Activated CD4-positive, alpha-beta T cell treated with anti-CD3 and anti-CD28 coated beads, Interleukin-2, amount 10 ng/mL, durations not matched to agents 24 days and 14 days (primary cell): ENCODE data around the gene PLCB2. TPM values are rescaled to one million over a fixed set of nuclear protein-coding genes. Genes with fewer than 3 reads are reported as not detected.

Experiments
- DNase-seq: peaks from one replicate; pipeline ENCODE4 v3.0.0; 2022
- H3K27ac Mint-ChIP-seq: one replicate; pipeline ENCODE4 v1.8.0; 2022; ENCODE audit warnings: mild to moderate bottlenecking, mixed read lengths
- H3K27me3 Mint-ChIP-seq: one replicate; pipeline ENCODE4 v1.8.0; 2022; ENCODE audit warnings: mixed read lengths
- H3K36me3 Mint-ChIP-seq: one replicate; pipeline ENCODE4 v1.8.0; 2022; ENCODE audit warnings: low read depth, mild to moderate bottlenecking, mixed read lengths
- H3K4me1 Mint-ChIP-seq: one replicate; pipeline ENCODE4 v1.8.0; 2021; ENCODE audit warnings: mixed read lengths
- H3K4me3 Mint-ChIP-seq: one replicate; pipeline ENCODE4 v1.8.0; 2022; ENCODE audit warnings: mild to moderate bottlenecking, moderate library complexity, mixed read lengths
- H3K9me3 Mint-ChIP-seq: one replicate; pipeline ENCODE4 v1.8.0; 2021; ENCODE audit warnings: mixed read lengths
- intact Hi-C: fragments of 100-400 bp; cut with micrococcal nuclease; formaldehyde crosslinking; loops from one replicate; pipeline ENCODE4 v1.15.1; 2023
- total RNA-seq: library from RNA; stranded (reverse); gene quantifications from 2 replicates; pipeline ENCODE4 v1.2.3, GENCODE V29; 2022

Gene PLCB2
- total RNA-seq, 1 donor from 2014 or later: 95.7 TPM

- Mint-ChIP-seq H3K4me1 (peaks cover 9% of the 10 kb centered on the region), H3K36me3 (no peaks in the 10 kb centered on the region), H3K9me3 (no peaks in the 10 kb centered on the region), H3K27me3 (peaks cover 34% of the 10 kb centered on the region), H3K4me3 (no peak overlapping the region), H3K27ac (no peak overlapping the region)
- intact Hi-C loops: no loop called here
- no peak for DNase-seq
Measured at GRCh38 chr15:40276927-40277326, 30.8 kb downstream of the PLCB2 start.

DNA sequence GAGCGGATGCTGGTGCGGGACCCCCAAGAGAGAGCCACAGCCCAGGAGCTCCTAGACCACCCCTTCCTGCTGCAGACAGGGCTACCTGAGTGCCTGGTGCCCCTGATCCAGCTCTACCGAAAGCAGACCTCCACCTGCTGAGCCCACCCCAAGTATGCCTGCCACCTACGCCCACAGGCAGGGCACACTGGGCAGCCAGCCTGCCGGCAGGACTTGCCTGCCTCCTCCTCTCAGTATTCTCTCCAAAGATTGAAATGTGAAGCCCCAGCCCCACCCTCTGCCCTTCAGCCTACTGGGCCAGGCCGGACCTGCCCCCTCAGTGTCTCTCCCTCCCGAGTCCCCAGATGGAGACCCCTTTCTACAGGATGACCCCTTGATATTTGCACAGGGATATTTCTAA is 31.8 kb downstream of the PLCB2 start:
- Mint-ChIP-seq H3K4me1 (peaks cover 7% of the 10 kb centered on the region), H3K27me3 (peaks cover 31% of the 10 kb centered on the region), H3K9me3 (no peaks in the 10 kb centered on the region), H3K27ac (no peak overlapping the region), H3K36me3 (no peaks in the 10 kb centered on the region), H3K4me3 (no peak overlapping the region)
- intact Hi-C loops: loop anchor here (2.0 kb wide), 1 partner anchor 489 kb away; no protein-coding TSS in a partner anchor
- DNase-seq: no peak

DNA sequence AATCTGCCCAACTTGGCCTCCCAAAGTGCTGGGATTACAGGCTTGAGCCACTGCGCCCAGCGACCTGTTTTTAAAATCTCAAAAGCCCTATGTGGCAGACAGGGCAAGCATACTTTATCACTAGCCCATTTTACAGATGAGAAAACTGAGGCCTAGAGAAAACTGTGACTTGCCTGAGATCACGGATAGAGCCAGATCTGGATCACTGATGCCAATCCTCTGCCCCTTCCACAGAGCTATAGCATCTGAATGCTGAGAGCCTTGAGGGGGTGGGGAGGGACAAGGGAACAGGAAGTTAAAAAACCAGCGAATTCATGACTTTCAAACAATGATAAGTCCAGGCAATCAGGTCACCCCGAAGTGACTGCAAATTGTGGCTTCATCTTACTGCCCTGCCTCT is 32.2 kb downstream of the PLCB2 start:
- Mint-ChIP-seq H3K36me3 (no peaks in the 10 kb centered on the region), H3K4me1 (peaks cover 7% of the 10 kb centered on the region), H3K27ac (no peak overlapping the region), H3K4me3 (no peak overlapping the region), H3K9me3 (no peaks in the 10 kb centered on the region), H3K27me3 (peaks cover 26% of the 10 kb centered on the region)
- DNase-seq: no peak
- intact Hi-C loops: loop anchor here (2.0 kb wide), 1 partner anchor 489 kb away; no protein-coding TSS in a partner anchor

GRCh38 chr15:40274350-40275274 is 33.1 kb downstream of the PLCB2 start:
- DNase-seq: peak; percentile 97
- H3K27me3 Mint-ChIP-seq: peaks cover 21% of the 10 kb centered on the region
- H3K4me1 Mint-ChIP-seq: peaks cover 7% of the 10 kb centered on the region
- no peak overlapping the region for H3K27ac Mint-ChIP-seq
- H3K36me3 Mint-ChIP-seq: no peaks in the 10 kb centered on the region
- no peaks in the 10 kb centered on the region for H3K9me3 Mint-ChIP-seq
- H3K4me3 Mint-ChIP-seq: no peak overlapping the region
- intact Hi-C loops: loop anchor here (1.0 to 2.0 kb wide), 3 partner anchors 57 to 488 kb away; no protein-coding TSS in a partner anchor

- Mint-ChIP-seq H3K27me3 (peaks cover 11% of the 10 kb centered on the region), H3K4me3 (no peak overlapping the region), H3K36me3 (no peaks in the 10 kb centered on the region), H3K4me1 (peaks cover 7% of the 10 kb centered on the region), H3K27ac (no peak overlapping the region), H3K9me3 (no peaks in the 10 kb centered on the region)
- intact Hi-C loops: no loop called here
- no peak for DNase-seq
Measured at GRCh38 chr15:40273428-40273827, 34.3 kb downstream of the PLCB2 start.

GRCh38 chr15:40272485-40273056 is 35.2 kb downstream of the PLCB2 start:
- no peak overlapping the region for H3K4me3 Mint-ChIP-seq
- no peaks in the 10 kb centered on the region for H3K36me3 Mint-ChIP-seq
- H3K27ac Mint-ChIP-seq: no peak overlapping the region
- H3K27me3 Mint-ChIP-seq: peaks cover 5% of the 10 kb centered on the region
- intact Hi-C loops: no loop called here
- H3K9me3 Mint-ChIP-seq: no peaks in the 10 kb centered on the region
- DNase-seq: no peak
- peaks cover 7% of the 10 kb centered on the region for H3K4me1 Mint-ChIP-seq

DNA sequence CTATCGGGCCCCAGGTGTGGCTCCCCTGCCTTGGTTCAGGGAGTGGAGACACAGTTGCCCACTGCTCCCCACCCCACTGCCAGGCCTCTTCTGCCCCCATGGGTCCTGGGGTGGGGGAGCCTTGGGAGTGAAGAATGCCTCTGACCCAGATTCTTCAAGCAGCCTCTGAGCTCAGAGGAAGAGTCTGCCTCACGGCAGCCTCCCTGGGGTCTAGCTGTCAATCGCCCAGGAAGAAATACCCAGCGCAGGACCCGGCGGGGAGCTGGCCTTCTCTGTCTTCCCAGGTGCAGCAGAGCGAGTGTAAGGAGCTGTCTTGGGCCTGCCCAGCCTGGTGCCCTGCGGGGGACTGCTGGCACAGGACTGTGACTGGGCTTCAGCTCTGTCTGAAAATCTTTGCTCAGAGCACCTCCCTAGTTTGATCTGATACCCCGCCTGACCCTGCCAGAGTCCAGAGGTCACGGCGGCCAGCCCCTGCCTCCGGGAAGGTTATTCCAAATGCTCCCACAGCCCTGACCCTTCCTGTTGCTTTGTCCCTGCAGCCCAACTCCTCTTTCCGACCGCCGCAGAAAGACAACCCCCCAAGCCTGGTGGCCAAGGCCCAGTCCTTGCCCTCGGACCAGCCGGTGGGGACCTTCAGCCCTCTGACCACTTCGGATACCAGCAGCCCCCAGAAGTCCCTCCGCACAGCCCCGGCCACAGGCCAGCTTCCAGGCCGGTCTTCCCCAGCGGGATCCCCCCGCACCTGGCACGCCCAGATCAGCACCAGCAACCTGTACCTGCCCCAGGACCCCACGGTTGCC is 35.9 kb downstream of the PLCB2 start:
- Mint-ChIP-seq H3K4me1 (peaks cover 4% of the 10 kb centered on the region), H3K27me3 (peaks cover 2% of the 10 kb centered on the region), H3K36me3 (no peaks in the 10 kb centered on the region), H3K9me3 (no peaks in the 10 kb centered on the region), H3K4me3 (no peak overlapping the region), H3K27ac (no peak overlapping the region)
- no peak for DNase-seq
- intact Hi-C loops: no loop called here

- peaks cover 4% of the 10 kb centered on the region for H3K4me1 Mint-ChIP-seq
- H3K4me3 Mint-ChIP-seq: no peak overlapping the region
- no peaks in the 10 kb centered on the region for H3K9me3 Mint-ChIP-seq
- no peak overlapping the region for H3K27ac Mint-ChIP-seq
- no peaks in the 10 kb centered on the region for H3K36me3 Mint-ChIP-seq
- H3K27me3 Mint-ChIP-seq: no peaks in the 10 kb centered on the region
- no peak for DNase-seq
- intact Hi-C loops: no loop called here
Measured at GRCh38 chr15:40270246-40270995, 37.3 kb downstream of the PLCB2 start.

DNA sequence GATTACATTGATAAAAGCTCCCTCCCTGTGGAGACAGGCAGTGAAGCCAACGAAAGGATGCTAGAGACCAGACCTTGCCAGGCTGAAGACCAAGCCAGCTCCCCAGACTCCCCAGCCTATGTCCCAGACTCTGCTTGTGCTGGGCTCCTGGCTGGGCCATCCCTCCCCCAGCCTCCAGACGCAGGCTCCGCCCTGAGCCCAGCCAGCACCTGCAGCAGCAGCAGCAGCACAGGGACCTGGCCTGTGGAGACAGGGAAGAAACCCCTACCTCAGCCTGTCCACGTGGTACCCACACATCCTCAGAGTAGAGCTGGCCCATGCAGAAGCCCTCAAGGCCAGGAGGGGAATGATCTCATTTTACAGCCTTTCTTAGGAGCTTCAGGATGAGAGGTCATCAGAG is 38.1 kb downstream of the PLCB2 start:
- H3K9me3 Mint-ChIP-seq: no peaks in the 10 kb centered on the region
- H3K27ac Mint-ChIP-seq: no peak overlapping the region
- DNase-seq: no peak
- no peak overlapping the region for H3K4me3 Mint-ChIP-seq
- intact Hi-C loops: no loop called here
- peaks cover 1% of the 10 kb centered on the region for H3K4me1 Mint-ChIP-seq
- no peaks in the 10 kb centered on the region for H3K36me3 Mint-ChIP-seq
- no peaks in the 10 kb centered on the region for H3K27me3 Mint-ChIP-seq

- Mint-ChIP-seq H3K27me3 (peaks cover 9% of the 10 kb centered on the region), H3K4me3 (no peak overlapping the region), H3K36me3 (no peaks in the 10 kb centered on the region), H3K9me3 (no peaks in the 10 kb centered on the region), H3K27ac (no peak overlapping the region), H3K4me1 (no peaks in the 10 kb centered on the region)
- DNase-seq: no peak
- intact Hi-C loops: no loop called here
Measured at GRCh38 chr15:40267670-40268069, 40.1 kb downstream of the PLCB2 start.

DNA sequence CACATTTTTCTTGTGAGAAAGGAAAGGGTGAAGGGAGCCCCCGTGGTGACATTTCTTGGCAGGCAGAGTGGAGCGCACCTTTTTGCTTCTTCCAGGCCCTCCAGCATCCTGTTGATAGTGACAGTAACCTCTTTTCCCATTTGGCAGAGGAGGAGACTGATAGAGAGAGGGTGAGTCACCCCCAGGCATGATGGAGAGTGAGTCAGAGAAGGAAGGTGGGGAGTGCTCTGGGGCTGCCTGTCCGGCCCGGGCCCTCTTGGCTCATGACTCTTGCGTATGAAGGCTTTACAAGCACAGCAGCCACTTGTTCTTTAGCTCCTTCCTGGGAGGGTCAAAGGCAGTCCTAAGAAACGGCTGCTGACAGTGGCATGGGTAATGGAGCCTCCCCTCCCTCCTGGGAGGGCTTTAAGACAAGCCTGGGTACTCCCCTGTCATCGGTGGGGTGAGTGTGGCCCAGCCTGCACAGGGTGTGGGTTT is 40.9 kb downstream of the PLCB2 start:
- no peaks in the 10 kb centered on the region for H3K9me3 Mint-ChIP-seq
- H3K27me3 Mint-ChIP-seq: peaks cover 14% of the 10 kb centered on the region
- no peak overlapping the region for H3K4me3 Mint-ChIP-seq
- no peaks in the 10 kb centered on the region for H3K36me3 Mint-ChIP-seq
- no peak for DNase-seq
- H3K27ac Mint-ChIP-seq: no peak overlapping the region
- H3K4me1 Mint-ChIP-seq: no peaks in the 10 kb centered on the region
- intact Hi-C loops: no loop called here

GRCh38 chr15:40265875-40266274 is 41.9 kb downstream of the PLCB2 start:
- Mint-ChIP-seq H3K4me1 (no peaks in the 10 kb centered on the region), H3K36me3 (no peaks in the 10 kb centered on the region), H3K9me3 (no peaks in the 10 kb centered on the region), H3K27me3 (peaks cover 17% of the 10 kb centered on the region), H3K27ac (no peak overlapping the region), H3K4me3 (no peak overlapping the region)
- DNase-seq: no peak
- intact Hi-C loops: no loop called here

DNA sequence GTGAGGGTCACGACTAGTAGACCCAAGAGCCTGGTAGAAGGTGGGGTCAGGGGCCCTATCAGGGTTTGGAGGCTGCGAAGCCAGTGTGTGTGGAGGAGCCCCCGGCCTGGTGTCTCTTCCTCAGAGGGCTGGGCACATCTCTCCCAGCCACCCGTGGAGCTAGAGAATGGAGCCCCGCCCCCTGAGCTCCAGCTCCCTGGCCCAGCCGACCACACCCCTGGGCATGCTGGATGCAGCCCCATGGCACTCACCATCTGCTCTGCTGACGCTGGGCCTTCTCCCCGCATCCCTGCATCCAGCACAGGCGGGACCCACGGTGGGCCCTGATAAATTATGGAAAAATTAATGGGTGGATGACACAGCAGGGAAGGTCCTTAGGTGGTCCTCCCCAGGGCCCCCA is 42.4 kb downstream of the PLCB2 start:
- no peak overlapping the region for H3K4me3 Mint-ChIP-seq
- H3K27me3 Mint-ChIP-seq: peaks cover 17% of the 10 kb centered on the region
- intact Hi-C loops: no loop called here
- H3K27ac Mint-ChIP-seq: no peak overlapping the region
- H3K4me1 Mint-ChIP-seq: no peaks in the 10 kb centered on the region
- H3K36me3 Mint-ChIP-seq: no peaks in the 10 kb centered on the region
- DNase-seq: no peak
- H3K9me3 Mint-ChIP-seq: no peaks in the 10 kb centered on the region
